Fibroblast of skin of abdomen (primary cell): ENCODE results near the gene MRNIP.
"Not testable (repeated sequence)": the region's sequence is repeated elsewhere in the genome, so short reads cannot be mapped to it uniquely, and the experiment has no call there.

ENCODE experiments used
- DNase-seq: peaks from one replicate; pipeline ENCODE4 v3.0.0-alpha.2; 2013

The MRNIP gene

GRCh38 chr5:179789278-179789677, 69.3 kb downstream of the MRNIP start:
- not testable (repeated sequence) for DNase-seq

- DNase-seq: no peak
Measured at GRCh38 chr5:179788193-179788854, 70.3 kb downstream of the MRNIP start.
